ENCODE results near the gene OR3A2.
"Not testable (repeated sequence)": the region's sequence is repeated elsewhere in the genome, so short reads cannot be mapped to it uniquely, and the experiment has no call there.

OR3A2 gene

GRCh38 chr17:3282901-3283300, 103.2 kb downstream of the OR3A2 start:
- no peak for DNase-seq

GRCh38 chr17:3276126-3276525, 110.0 kb downstream of the OR3A2 start:
- no peak for DNase-seq

GRCh38 chr17:3271072-3271848, 114.8 kb downstream of the OR3A2 start:
- no peak for DNase-seq

- no peak for DNase-seq
Observed at GRCh38 chr17:3260600-3260999, 125.5 kb downstream of the OR3A2 start.

GRCh38 chr17:3260163-3260562, 125.9 kb downstream of the OR3A2 start:
- no peak for DNase-seq

GRCh38 chr17:3256575-3256974, 129.5 kb downstream of the OR3A2 start:
- no peak for DNase-seq

GRCh38 chr17:3249013-3249412, 137.1 kb downstream of the OR3A2 start:
- not testable (repeated sequence) for DNase-seq

- DNase-seq = not testable (repeated sequence)
Observed at GRCh38 chr17:3244841-3245240, 141.3 kb downstream of the OR3A2 start.

- DNase-seq = not testable (repeated sequence)
Observed at GRCh38 chr17:3241044-3241443, 145.1 kb downstream of the OR3A2 start.

- not testable (repeated sequence) for DNase-seq
Observed at GRCh38 chr17:3238685-3239084, 147.4 kb downstream of the OR3A2 start.

GRCh38 chr17:3232300-3232699, 153.8 kb downstream of the OR3A2 start:
- not testable (repeated sequence) for DNase-seq
